ENCODE results near the gene CD320. TPM values are rescaled to one million over a fixed set of nuclear protein-coding genes. Genes with fewer than 3 reads are reported as not detected.
"Not testable (repeated sequence)": the region's sequence is repeated elsewhere in the genome, so short reads cannot be mapped to it uniquely, and the experiment has no call there.

CD320 gene
- polyA plus RNA-seq, 3 donors: 23.8 to 44.1 (median 39.7) TPM

DNA sequence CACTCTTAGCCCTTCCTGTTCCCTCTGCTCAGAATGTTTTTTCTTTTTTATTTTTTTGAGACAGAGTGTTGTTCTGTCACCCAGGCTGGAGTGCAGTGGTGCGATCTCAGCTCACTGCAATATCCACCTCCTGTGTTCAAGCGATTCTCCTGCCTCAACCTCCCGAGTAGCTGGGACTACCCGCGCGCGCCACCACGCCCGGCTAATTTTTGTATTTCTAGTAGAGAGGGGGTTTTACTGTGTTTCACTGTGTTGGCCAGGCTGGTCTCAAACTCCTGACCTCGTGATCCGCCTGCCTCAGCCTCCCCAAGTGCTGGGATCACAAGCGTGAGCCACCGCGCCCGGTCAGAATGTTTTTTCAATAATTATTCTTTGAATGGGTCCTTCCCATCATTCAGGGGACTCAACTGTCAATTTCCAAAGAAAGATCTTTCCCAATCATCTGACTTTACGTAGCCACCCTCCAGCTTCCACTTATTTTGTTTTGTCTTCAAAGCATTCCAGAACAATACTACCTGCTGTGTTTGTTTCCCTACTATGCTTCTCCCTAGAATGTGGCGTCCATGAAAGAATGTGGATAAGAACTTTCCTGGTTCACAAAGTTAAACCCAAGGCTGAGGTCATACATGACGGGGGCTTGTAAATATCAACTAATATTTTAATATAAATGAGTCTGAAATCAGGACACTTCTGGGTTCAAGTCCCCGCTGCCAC lies 11.8 kb upstream of the CD320 start:
- DNase-seq (ENCODE audit: extremely low read depth in 1 of 11, low read depth in 9 of 11, low spot score in 4 of 11): no peak

- DNase-seq (ENCODE audit: extremely low read depth in 1 of 11, low read depth in 9 of 11, low spot score in 4 of 11): not testable (repeated sequence)
These were observed 10.7 kb upstream of the CD320 start for GRCh38 chr19:8318835-8319234.

- no peak for DNase-seq (ENCODE audit: extremely low read depth in 1 of 11, low read depth in 9 of 11, low spot score in 4 of 11)
These were observed 8.4 kb upstream of the CD320 start for GRCh38 chr19:8316351-8317125.

DNA sequence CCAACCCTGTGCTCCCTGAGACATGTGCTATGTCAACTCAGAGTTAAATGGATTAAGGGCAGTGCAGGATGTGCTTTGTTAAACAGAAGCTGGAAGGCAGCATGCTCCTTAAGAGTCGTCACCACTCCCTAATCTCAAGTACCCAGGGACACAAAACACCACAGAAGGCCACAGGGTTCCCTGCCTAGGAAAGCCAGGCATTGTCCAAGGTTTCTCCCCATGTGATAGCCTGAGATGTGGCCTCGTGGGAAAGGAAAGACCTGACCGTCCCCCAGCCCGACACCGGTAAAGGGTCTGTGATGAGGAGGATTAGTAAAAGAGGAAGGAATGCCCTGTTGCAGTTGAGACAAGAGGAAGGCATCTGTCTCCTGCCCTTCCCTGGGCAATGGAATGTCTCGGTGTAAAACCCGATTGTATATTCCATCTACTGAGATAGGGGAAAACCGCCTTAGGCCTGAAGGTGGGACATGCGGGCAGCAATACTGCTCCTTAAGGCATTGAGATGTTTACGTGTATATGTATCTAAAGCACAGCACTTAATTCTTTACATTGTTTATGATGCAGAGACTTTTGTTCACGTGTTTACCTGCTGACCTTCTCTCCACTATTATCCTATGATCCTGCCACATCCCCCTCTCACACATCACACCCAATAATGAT lies 7.0 kb upstream of the CD320 start:
- DNase-seq (ENCODE audit: extremely low read depth in 1 of 11, low read depth in 9 of 11, low spot score in 4 of 11): not testable (repeated sequence)

- no peak for DNase-seq (ENCODE audit: extremely low read depth in 1 of 11, low read depth in 9 of 11, low spot score in 4 of 11)
These were observed 3.5 kb upstream of the CD320 start for GRCh38 chr19:8311461-8312260.

- DNase-seq (ENCODE audit: extremely low read depth in 1 of 11, low read depth in 9 of 11, low spot score in 4 of 11): no peak
These were observed 2.3 kb upstream of the CD320 start for GRCh38 chr19:8310342-8311055.

DNA sequence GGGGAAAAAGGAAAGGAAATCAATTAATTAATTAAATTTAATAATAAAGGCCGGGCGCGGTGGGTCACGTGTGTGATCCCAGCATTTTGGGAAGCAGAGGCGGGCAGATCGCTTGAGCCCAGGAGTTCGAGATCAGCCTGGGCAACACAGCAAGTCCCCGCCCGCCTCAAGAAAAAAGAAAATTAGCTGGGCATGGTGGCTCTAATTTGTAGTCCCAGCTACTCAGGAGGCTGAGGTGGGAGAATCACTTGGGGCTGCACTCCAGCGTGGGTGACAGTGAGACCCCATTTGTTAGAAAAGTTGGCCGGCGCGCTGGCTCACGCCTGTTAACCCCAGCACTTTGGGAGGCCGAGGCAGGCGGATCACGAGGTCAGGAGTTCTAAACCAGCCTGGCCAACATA lies 733 bp upstream of the CD320 start:
- no peak for DNase-seq (ENCODE audit: extremely low read depth in 1 of 11, low read depth in 9 of 11, low spot score in 4 of 11)

DNA sequence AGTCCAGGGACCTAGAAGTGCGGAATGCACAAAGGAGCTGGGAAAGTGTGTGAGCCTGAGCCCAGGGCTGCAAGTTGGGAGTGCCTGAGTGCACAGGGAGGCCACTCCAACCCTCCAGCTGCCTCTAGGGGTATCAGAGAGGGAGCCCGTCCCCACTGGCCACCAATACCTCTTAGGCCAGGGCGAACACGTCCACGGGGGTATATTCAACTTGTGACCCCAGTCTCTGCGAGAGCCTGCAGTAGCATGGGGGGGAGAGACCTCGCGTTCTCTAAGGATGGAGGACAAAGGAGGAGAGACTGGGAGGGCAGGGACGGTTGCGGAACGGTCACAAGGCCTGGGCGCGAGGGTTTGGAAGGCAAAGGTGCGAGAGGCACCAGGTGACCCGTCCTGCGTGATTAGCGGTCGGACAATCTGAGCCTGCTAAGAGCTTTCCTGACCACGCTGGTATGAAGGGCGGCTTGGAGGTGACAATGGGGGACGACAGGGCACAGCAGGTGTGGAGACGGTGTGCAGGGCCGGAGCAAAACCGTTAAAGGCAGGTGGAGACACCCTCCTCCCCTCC lies 676 bp downstream of the CD320 start:
- no peak for DNase-seq (ENCODE audit: extremely low read depth in 1 of 11, low read depth in 9 of 11, low spot score in 4 of 11)

GRCh38 chr19:8306235-8307054 lies 1.7 kb downstream of the CD320 start:
- DNase-seq (ENCODE audit: extremely low read depth in 1 of 11, low read depth in 9 of 11, low spot score in 4 of 11): no peak

- no peak for DNase-seq (ENCODE audit: extremely low read depth in 1 of 11, low read depth in 9 of 11, low spot score in 4 of 11)
These were observed 2.4 kb downstream of the CD320 start for GRCh38 chr19:8305798-8306197.

DNA sequence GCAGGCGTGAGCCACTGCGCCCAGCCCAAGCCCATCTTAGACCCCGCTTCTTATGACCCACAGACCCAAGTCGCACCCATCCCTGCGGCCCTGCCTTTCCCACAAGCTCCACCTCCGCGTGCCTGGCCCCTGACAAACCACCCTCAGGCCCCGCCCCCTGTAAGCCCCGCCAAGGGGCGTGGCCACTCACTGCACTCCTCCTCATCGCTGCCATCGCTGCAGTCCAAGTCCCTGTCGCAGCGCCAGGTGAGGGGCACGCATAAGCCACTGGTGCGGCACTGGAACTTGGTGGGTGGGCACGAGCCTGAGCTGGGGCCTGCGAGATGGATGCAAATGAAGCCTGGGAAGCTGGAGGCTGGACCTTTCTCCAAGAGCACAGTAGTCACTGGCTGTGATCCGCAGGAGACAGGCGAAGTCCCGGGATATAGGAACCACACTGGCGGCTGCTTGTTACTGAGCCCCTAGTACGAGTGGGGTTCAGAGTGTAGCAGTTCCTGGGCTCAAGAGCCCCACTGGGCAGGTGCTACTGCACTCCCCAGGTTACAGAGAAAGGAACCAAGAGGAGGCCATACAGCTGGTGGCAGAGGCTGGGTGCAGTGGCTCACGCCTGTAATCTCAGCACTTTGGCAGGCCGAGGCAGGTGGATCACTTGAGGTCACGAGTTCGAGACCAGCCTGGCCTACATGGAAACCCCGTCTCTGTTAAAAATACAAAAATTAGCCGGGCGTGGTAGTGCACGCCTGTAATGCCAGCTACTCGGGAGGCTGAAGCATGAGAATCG lies 3.1 kb downstream of the CD320 start:
- no peak for DNase-seq (ENCODE audit: extremely low read depth in 1 of 11, low read depth in 9 of 11, low spot score in 4 of 11)

DNA sequence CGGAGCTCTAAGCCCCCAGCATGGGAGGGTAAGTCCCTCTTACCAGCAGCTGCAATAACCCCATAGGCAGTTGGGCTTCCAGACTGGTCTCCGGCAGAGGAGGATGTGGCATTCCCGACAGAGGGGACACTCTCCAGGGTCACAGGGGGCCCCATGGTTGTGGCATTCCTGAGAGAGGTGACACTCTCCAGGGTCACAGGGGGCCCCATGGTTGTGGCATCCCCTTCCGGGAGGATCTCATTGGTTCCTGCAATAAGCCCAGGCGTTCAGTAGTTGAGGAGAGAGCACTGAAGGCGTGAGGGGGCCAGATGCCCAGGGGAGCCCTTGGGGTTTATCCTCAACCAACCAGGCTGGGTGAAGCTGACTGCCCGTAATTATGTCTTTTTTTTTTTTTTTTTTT lies 5.4 kb downstream of the CD320 start:
- DNase-seq (ENCODE audit: extremely low read depth in 1 of 11, low read depth in 9 of 11, low spot score in 4 of 11): no peak

DNA sequence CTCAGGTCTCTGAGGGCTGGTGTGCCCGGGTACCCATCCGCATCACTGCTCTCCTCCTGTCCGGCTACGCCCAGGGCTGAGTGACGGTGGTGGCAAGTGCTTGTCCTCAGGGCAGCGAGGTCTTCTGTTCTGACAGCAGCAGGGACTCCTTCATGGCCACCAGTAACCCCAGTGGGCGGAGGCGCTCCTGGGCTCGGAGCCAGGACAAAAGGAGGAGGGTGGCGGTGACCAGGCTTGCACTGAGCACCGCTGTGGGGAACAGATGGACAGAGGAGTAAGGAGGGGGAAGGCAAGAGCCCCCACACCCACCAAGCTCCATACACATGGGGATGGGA lies 5.8 kb downstream of the CD320 start:
- no peak for DNase-seq (ENCODE audit: extremely low read depth in 1 of 11, low read depth in 9 of 11, low spot score in 4 of 11)

- DNase-seq (ENCODE audit: extremely low read depth in 1 of 11, low read depth in 9 of 11, low spot score in 4 of 11): not testable (repeated sequence)
These were observed 16.8 kb downstream of the CD320 start for GRCh38 chr19:8291337-8291736.

- not testable (repeated sequence) for DNase-seq (ENCODE audit: extremely low read depth in 1 of 11, low read depth in 9 of 11, low spot score in 4 of 11)
These were observed 31.6 kb downstream of the CD320 start for GRCh38 chr19:8276508-8276907.

GRCh38 chr19:8269724-8270123 lies 38.4 kb downstream of the CD320 start:
- no peak for DNase-seq (ENCODE audit: extremely low read depth in 1 of 11, low read depth in 9 of 11, low spot score in 4 of 11)

GRCh38 chr19:8265872-8266271 lies 42.3 kb downstream of the CD320 start:
- DNase-seq (ENCODE audit: extremely low read depth in 1 of 11, low read depth in 9 of 11, low spot score in 4 of 11): no peak

Measured in renal cortex interstitium (tissue), 11 donors.